K562 (cell line): ENCODE measurements around the gene SLC2A9. TPM values are rescaled to one million over a fixed set of nuclear protein-coding genes. Genes with fewer than 3 reads are reported as not detected.

ENCODE experiments used
- ARID1B ChIP-seq: fragments of 450-650 bp; IDR thresholded peaks from 2 replicates; pipeline ENCODE4 v1.6.1; 2016; ENCODE audit warnings: antibody characterized with exemption, mild to moderate bottlenecking, inconsistent platforms
- CREB1 ChIP-seq, 2 experiments: sonication (generic) in 1 of 2; formaldehyde crosslinking in 1 of 2; IDR thresholded peaks; 2 replicates each; pipeline versions ENCODE4 v1.6.1 to v1.8.0; 2012 to 2022; ENCODE audit warnings: inconsistent platforms in 1 of 2, mild to moderate bottlenecking in 1 of 2, missing genetic modification reagents in 1 of 2, moderate library complexity in 1 of 2
- EP300 ChIP-seq: IDR thresholded peaks from 2 replicates; pipeline ENCODE4 v1.6.1; 2012; ENCODE audit warnings: low read length, improper control_type of control experiment
- MYC ChIP-seq, 2 experiments: fragments of 250-450 bp in 1 of 2; sonication (Bioruptor Pico) in 1 of 2; IDR thresholded peaks; 2 replicates each; pipeline versions ENCODE4 v1.5.1 to v1.6.1; 2012 to 2021; ENCODE audit warnings: low read depth in 2 of 2, borderline replicate concordance in 1 of 2, improper control_type of control experiment in 1 of 2, low read length in 1 of 2, mild to moderate bottlenecking in 1 of 2, moderate library complexity in 1 of 2
- NFE2 ChIP-seq: IDR thresholded peaks from 2 replicates; pipeline ENCODE4 v1.6.1; 2014; ENCODE audit warnings: antibody characterized with exemption, low read depth
- RCOR1 ChIP-seq, 2 experiments: IDR thresholded peaks; 2 replicates each; pipeline ENCODE4 v1.6.1; 2012; ENCODE audit warnings: low read depth in 2 of 2, low read length in 2 of 2, borderline replicate concordance in 1 of 2, improper control_type of control experiment in 1 of 2
- SAFB2 ChIP-seq: fragments of 200-400 bp; formaldehyde crosslinking; IDR thresholded peaks from 2 replicates; pipeline ENCODE4 v1.6.1; 2018; ENCODE audit warnings: borderline replicate concordance, low read length, low read depth, moderate library complexity; ENCODE audit not compliant: severe bottlenecking
- SMARCE1 ChIP-seq: fragments of 450-650 bp; IDR thresholded peaks from 2 replicates; pipeline ENCODE4 v1.7.1; 2016; ENCODE audit warnings: mild to moderate bottlenecking
- TGIF2 ChIP-seq: sonication (generic); formaldehyde crosslinking; IDR thresholded peaks from 2 replicates; pipeline ENCODE4 v1.8.1; 2022; ENCODE audit warnings: mild to moderate bottlenecking, missing genetic modification reagents, moderate library complexity
- ZFPM2 ChIP-seq: fragments of 250-450 bp; sonication (Bioruptor Pico); IDR thresholded peaks from 2 replicates; pipeline ENCODE4 v1.5.1; 2022; ENCODE audit warnings: mild to moderate bottlenecking
- ZNF174 ChIP-seq: fragments of 250-450 bp; sonication (Bioruptor Pico); IDR thresholded peaks from 2 replicates; pipeline ENCODE4 v1.4.0; 2020; ENCODE audit warnings: mild to moderate bottlenecking
- ZNF589 ChIP-seq: fragments of 200-800 bp; sonication (Bioruptor generic); IDR thresholded peaks from 2 replicates; pipeline ENCODE4 v1.6.1; 2016; ENCODE audit warnings: low read depth, missing genetic modification characterization, missing compliant biosample characterization
- polyA plus RNA-seq, 8 experiments: library from polyadenylated mRNA; depleted of rRNA in 4 of 8; stranded (reverse) in 5 of 8; unstranded in 3 of 8; fragments of >200 nt; fragmentation: Nextera tagmentation in 2 of 8; fragmentation: Illumina TruSeq in 1 of 8; extraction: Ambion mirVana in 2 of 8; extraction: Trizol in 1 of 8; gene quantifications; 2 replicates each; pipeline versions ENCODE4 v1.2.1 to v1.2.3, GENCODE V29; 2011 to 2014; ENCODE audit warnings: inconsistent platforms in 1 of 8, missing spikeins in 1 of 8
- total RNA-seq, 7 experiments: library from RNA; depleted of rRNA in 6 of 7; stranded (reverse); fragments of >200 nt in 6 of 7; fragmentation: Illumina TruSeq in 2 of 7; extraction: Trizol in 2 of 7; gene quantifications; 2 replicates each; pipeline versions ENCODE4 v1.2.1 to v1.2.3, GENCODE V29; 2011 to 2021; ENCODE audit warnings: low replicate concordance in 1 of 7
- TF ChIP-seq, protein P1 (sequence below), 2 experiments: fragments of 150-350 bp in 1 of 2; IDR thresholded peaks; 2 replicates each; pipeline ENCODE4 v1.6.1; 2012 to 2016; ENCODE audit warnings: low read depth in 2 of 2, low read length in 2 of 2, mild to moderate bottlenecking in 1 of 2, moderate library complexity in 1 of 2
- TF ChIP-seq, protein P2 (sequence below): sonication (generic); formaldehyde crosslinking; IDR thresholded peaks from 2 replicates; pipeline ENCODE4 v1.8.1; 2022; ENCODE audit warnings: missing genetic modification reagents
- TF ChIP-seq, protein P3 (sequence below): fragments of 450-650 bp; IDR thresholded peaks from 2 replicates; pipeline ENCODE4 v1.6.1; 2016; ENCODE audit warnings: borderline replicate concordance

The SLC2A9 gene
- total and polyA plus RNA-seq, 9 of the 15 experiments (the other 6 are each of a cell fraction or from before 2014, with no cell fraction given) = 0.15 to 1.9 (median 0.76) TPM

DNA sequence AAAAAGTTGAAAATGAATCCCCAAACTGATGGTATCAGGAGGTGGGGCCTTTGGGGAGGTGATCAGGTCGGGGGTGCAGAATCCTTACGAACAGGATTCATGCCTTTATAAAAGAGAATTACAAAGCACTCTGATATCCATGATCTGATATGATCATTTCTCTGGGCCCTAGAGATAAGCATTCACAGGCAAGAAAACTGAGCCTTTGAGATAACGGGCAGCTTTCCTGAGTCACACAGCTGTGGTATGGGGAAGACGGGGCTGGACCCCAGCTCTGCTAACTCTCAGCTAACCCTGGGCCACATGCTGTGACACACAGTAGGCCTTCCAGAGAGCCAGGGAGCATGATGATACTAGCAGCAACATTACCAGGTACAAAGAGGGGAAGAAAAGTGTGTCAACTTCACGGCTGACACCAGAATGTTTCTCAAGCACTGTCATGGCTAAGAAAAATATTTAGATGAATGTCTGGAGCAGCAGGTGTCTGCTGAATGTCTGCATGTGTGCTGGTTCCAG, 85.1 kb downstream of the SLC2A9 start (continued):
- TF ChIP-seq CREB1 (IDR thresholded peaks at IDR 0.05) (no peak), CREB1 (CRISPR knock-in tag; IDR thresholded peaks at IDR 0.05) (no peak), ZNF174 (no peak), ZFPM2 (no peak), SMARCE1 (peak; percentile 56; the same call in 1 of the 2 replicates), RCOR1 (IDR thresholded peaks at IDR 0.05; ENCODE audit: borderline replicate concordance in 1 of 2, low read depth in 2 of 2, low read length in 2 of 2) (peak in 1 of 2 experiments; percentile 30; a peak in 1 of 4 replicates), ARID1B (peak; percentile 76; the same call in 1 of the 2 replicates), MYC (IDR thresholded peaks at IDR 0.05; ENCODE audit: low read depth, low read length) (0 out of 2 replicates have a peak, but pooled peaks have one; percentile 15), MYC (CRISPR knock-in tag; IDR thresholded peaks at IDR 0.05; ENCODE audit: borderline replicate concordance, low read depth) (no peak), SAFB2 (no peak), NFE2 (peak; percentile 25; the same call in 1 of the 2 replicates), ZNF589 (CRISPR knock-in tag) (0 out of 2 replicates have a peak, but pooled peaks have one; percentile 50), TGIF2 (CRISPR knock-in tag) (no peak), EP300 (peak; percentile 55)
- TF ChIP-seq, protein P1, sequence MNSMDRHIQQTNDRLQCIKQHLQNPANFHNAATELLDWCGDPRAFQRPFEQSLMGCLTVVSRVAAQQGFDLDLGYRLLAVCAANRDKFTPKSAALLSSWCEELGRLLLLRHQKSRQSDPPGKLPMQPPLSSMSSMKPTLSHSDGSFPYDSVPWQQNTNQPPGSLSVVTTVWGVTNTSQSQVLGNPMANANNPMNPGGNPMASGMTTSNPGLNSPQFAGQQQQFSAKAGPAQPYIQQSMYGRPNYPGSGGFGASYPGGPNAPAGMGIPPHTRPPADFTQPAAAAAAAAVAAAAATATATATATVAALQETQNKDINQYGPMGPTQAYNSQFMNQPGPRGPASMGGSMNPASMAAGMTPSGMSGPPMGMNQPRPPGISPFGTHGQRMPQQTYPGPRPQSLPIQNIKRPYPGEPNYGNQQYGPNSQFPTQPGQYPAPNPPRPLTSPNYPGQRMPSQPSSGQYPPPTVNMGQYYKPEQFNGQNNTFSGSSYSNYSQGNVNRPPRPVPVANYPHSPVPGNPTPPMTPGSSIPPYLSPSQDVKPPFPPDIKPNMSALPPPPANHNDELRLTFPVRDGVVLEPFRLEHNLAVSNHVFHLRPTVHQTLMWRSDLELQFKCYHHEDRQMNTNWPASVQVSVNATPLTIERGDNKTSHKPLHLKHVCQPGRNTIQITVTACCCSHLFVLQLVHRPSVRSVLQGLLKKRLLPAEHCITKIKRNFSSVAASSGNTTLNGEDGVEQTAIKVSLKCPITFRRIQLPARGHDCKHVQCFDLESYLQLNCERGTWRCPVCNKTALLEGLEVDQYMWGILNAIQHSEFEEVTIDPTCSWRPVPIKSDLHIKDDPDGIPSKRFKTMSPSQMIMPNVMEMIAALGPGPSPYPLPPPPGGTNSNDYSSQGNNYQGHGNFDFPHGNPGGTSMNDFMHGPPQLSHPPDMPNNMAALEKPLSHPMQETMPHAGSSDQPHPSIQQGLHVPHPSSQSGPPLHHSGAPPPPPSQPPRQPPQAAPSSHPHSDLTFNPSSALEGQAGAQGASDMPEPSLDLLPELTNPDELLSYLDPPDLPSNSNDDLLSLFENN (IDR thresholded peaks at IDR 0.05; ENCODE audit: low read depth in 2 of 2, low read length in 2 of 2) = no peak
- TF ChIP-seq, protein P2, sequence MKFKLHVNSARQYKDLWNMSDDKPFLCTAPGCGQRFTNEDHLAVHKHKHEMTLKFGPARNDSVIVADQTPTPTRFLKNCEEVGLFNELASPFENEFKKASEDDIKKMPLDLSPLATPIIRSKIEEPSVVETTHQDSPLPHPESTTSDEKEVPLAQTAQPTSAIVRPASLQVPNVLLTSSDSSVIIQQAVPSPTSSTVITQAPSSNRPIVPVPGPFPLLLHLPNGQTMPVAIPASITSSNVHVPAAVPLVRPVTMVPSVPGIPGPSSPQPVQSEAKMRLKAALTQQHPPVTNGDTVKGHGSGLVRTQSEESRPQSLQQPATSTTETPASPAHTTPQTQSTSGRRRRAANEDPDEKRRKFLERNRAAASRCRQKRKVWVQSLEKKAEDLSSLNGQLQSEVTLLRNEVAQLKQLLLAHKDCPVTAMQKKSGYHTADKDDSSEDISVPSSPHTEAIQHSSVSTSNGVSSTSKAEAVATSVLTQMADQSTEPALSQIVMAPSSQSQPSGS (CRISPR knock-in tag) = no peak
- TF ChIP-seq, protein P3, sequence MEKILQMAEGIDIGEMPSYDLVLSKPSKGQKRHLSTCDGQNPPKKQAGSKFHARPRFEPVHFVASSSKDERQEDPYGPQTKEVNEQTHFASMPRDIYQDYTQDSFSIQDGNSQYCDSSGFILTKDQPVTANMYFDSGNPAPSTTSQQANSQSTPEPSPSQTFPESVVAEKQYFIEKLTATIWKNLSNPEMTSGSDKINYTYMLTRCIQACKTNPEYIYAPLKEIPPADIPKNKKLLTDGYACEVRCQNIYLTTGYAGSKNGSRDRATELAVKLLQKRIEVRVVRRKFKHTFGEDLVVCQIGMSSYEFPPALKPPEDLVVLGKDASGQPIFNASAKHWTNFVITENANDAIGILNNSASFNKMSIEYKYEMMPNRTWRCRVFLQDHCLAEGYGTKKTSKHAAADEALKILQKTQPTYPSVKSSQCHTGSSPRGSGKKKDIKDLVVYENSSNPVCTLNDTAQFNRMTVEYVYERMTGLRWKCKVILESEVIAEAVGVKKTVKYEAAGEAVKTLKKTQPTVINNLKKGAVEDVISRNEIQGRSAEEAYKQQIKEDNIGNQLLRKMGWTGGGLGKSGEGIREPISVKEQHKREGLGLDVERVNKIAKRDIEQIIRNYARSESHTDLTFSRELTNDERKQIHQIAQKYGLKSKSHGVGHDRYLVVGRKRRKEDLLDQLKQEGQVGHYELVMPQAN = no peak
